Transverse colon (tissue), 3 donors: Measurements from ENCODE around the gene MLLT10.

ENCODE experiments used
- EP300 ChIP-seq: sonication (generic); formaldehyde crosslinking; IDR thresholded peaks from one replicate; pipeline ENCODE4 v1.6.1; 2017; ENCODE audit warnings: antibody characterized with exemption, low read depth
- POLR2A ChIP-seq: fragments of 450-650 bp; IDR thresholded peaks from one replicate; pipeline ENCODE4 v1.6.1; 2016; ENCODE audit warnings: antibody characterized with exemption, mild to moderate bottlenecking, moderate library complexity
- TF ChIP-seq, protein P1 (sequence below), 5 experiments: fragments of 200-600 bp in 3 of 5; fragments of 450-650 bp in 2 of 5; sonication (generic) in 3 of 5; IDR thresholded peaks; 1 replicate in 2 of 5; 2 replicates in 3 of 5; pipeline ENCODE4 v1.5.1; 2016 to 2017; ENCODE audit warnings: antibody characterized with exemption in 5 of 5, inconsistent platforms in 3 of 5, mild to moderate bottlenecking in 2 of 5, moderate library complexity in 1 of 5

DNA sequence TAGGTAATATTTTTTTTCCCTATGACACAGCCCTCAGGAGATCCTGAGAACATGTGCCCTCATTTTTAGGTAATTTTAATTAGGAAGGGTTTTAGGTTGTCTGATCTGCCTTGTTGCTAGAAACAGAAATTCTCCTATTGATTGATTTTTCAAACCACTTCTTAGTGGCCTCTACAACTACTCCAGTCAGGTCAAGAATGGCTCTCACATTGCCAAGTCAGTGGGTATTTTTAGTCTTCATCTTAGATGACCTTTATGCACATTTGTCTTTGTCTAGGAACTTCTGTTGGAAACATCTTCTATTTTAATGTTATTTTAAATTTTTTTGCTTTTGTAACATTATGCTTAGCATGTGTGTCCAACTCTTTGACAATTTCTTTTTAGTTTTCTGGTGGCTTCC lies 162.3 kb downstream of the MLLT10 start:
- TF ChIP-seq, protein P1, sequence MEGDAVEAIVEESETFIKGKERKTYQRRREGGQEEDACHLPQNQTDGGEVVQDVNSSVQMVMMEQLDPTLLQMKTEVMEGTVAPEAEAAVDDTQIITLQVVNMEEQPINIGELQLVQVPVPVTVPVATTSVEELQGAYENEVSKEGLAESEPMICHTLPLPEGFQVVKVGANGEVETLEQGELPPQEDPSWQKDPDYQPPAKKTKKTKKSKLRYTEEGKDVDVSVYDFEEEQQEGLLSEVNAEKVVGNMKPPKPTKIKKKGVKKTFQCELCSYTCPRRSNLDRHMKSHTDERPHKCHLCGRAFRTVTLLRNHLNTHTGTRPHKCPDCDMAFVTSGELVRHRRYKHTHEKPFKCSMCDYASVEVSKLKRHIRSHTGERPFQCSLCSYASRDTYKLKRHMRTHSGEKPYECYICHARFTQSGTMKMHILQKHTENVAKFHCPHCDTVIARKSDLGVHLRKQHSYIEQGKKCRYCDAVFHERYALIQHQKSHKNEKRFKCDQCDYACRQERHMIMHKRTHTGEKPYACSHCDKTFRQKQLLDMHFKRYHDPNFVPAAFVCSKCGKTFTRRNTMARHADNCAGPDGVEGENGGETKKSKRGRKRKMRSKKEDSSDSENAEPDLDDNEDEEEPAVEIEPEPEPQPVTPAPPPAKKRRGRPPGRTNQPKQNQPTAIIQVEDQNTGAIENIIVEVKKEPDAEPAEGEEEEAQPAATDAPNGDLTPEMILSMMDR (IDR thresholded peaks at IDR 0.05) = no peak
- TF ChIP-seq POLR2A (no peak), EP300 (no peak)
